ENCODE data around the gene SHTN1. TPM values are rescaled to one million over a fixed set of nuclear protein-coding genes. Genes with fewer than 3 reads are reported as not detected.

The SHTN1 gene
- total and polyA plus RNA-seq, 2 experiments from 2014 or later: 6.7 to 8.0 TPM

DNA sequence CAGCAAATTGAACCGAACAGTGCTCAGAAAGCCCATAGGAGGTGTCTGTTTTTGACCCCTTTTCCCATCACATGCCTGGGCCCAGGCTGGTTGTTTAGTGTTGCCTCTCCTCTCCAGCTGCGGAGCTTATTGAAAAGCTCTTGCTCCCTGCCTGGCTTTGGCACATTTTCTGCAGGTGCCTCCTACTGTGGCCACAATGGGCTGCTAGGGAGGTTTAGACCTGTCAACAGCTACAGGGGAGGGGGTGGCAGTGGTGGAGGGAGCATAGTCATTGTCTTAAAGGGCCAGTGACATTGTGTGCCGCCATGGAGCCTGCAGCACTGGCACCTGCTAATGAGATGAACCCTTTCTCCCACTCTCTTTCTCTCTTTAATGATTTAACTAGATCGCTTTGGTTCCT is 168.9 kb downstream of the SHTN1 start:
- peak overlapping the region; percentile 66 for H3K4me2 ChIP-seq
- Mint-ChIP-seq H3K4me1 (peaks cover 72% of the 10 kb centered on the region), H3K9me3 (no peaks in the 10 kb centered on the region), H3K27me3 (ENCODE audit: insufficient read depth, low read depth, poor library complexity) (peaks cover 8% of the 10 kb centered on the region), H3K36me3 (ENCODE audit: low read depth) (no peaks in the 10 kb centered on the region), H3K27ac (peak overlapping the region; percentile 79), H3K4me3 (peak overlapping the region; percentile 38)
- H3K36me3 ChIP-seq (ENCODE audit: insufficient read depth): no peaks in the 10 kb centered on the region
- DNase-seq (ENCODE audit: low spot score): peak; percentile 86
- H3F3A ChIP-seq (replicated peaks; ENCODE audit: low read depth): no peaks in the 10 kb centered on the region; the same call in 1 of the 2 replicates
- peak overlapping the region; percentile 21; the same call in 1 of the 2 replicates for H3K4me3 ChIP-seq
- H3K27me3 ChIP-seq (ENCODE audit: insufficient read depth): no peaks in the 10 kb centered on the region
- H3K79me2 ChIP-seq (replicated peaks; ENCODE audit: insufficient read depth): no peaks in the 10 kb centered on the region
- ATAC-seq: peak; percentile 91
- H3K9me2 ChIP-seq (ENCODE audit: insufficient read depth): no peaks in the 10 kb centered on the region
- H4K20me1 ChIP-seq (replicated peaks; ENCODE audit: insufficient read depth): no peaks in the 10 kb centered on the region
- H3K27ac ChIP-seq (ENCODE audit: low read depth): peak overlapping the region; percentile 40; the same call in 1 of the 2 replicates
- peaks cover 63% of the 10 kb centered on the region for H3K4me1 ChIP-seq (ENCODE audit: insufficient read depth)
- no peak overlapping the region for H2AFZ ChIP-seq
- TF ChIP-seq NANOG (IDR thresholded peaks at IDR 0.05; ENCODE audit: borderline replicate concordance) (no peak; the same call in 1 of the 2 replicates), CREB1 (CRISPR knock-in tag; IDR thresholded peaks at IDR 0.05; ENCODE audit: low read depth) (0 out of 2 replicates have a peak, but pooled peaks have one; percentile 29)
- TF ChIP-seq, protein P1, sequence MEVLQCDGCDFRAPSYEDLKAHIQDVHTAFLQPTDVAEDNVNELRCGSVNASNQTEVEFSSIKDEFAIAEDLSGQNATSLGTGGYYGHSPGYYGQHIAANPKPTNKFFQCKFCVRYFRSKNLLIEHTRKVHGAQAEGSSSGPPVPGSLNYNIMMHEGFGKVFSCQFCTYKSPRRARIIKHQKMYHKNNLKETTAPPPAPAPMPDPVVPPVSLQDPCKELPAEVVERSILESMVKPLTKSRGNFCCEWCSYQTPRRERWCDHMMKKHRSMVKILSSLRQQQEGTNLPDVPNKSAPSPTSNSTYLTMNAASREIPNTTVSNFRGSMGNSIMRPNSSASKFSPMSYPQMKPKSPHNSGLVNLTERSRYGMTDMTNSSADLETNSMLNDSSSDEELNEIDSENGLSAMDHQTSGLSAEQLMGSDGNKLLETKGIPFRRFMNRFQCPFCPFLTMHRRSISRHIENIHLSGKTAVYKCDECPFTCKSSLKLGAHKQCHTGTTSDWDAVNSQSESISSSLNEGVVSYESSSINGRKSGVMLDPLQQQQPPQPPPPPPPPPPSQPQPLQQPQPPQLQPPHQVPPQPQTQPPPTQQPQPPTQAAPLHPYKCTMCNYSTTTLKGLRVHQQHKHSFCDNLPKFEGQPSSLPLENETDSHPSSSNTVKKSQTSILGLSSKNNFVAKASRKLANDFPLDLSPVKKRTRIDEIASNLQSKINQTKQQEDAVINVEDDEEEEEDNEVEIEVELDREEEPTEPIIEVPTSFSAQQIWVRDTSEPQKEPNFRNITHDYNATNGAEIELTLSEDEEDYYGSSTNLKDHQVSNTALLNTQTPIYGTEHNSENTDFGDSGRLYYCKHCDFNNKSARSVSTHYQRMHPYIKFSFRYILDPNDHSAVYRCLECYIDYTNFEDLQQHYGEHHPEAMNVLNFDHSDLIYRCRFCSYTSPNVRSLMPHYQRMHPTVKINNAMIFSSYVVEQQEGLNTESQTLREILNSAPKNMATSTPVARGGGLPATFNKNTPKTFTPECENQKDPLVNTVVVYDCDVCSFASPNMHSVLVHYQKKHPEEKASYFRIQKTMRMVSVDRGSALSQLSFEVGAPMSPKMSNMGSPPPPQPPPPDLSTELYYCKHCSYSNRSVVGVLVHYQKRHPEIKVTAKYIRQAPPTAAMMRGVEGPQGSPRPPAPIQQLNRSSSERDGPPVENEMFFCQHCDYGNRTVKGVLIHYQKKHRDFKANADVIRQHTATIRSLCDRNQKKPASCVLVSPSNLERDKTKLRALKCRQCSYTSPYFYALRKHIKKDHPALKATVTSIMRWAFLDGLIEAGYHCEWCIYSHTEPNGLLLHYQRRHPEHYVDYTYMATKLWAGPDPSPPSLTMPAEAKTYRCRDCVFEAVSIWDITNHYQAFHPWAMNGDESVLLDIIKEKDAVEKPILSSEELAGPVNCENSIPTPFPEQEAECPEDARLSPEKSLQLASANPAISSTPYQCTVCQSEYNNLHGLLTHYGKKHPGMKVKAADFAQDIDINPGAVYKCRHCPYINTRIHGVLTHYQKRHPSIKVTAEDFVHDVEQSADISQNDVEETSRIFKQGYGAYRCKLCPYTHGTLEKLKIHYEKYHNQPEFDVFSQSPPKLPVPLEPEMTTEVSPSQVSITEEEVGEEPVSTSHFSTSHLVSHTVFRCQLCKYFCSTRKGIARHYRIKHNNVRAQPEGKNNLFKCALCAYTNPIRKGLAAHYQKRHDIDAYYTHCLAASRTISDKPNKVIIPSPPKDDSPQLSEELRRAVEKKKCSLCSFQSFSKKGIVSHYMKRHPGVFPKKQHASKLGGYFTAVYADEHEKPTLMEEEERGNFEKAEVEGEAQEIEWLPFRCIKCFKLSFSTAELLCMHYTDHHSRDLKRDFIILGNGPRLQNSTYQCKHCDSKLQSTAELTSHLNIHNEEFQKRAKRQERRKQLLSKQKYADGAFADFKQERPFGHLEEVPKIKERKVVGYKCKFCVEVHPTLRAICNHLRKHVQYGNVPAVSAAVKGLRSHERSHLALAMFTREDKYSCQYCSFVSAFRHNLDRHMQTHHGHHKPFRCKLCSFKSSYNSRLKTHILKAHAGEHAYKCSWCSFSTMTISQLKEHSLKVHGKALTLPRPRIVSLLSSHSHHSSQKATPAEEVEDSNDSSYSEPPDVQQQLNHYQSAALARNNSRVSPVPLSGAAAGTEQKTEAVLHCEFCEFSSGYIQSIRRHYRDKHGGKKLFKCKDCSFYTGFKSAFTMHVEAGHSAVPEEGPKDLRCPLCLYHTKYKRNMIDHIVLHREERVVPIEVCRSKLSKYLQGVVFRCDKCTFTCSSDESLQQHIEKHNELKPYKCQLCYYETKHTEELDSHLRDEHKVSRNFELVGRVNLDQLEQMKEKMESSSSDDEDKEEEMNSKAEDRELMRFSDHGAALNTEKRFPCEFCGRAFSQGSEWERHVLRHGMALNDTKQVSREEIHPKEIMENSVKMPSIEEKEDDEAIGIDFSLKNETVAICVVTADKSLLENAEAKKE (CRISPR knock-in tag; IDR thresholded peaks at IDR 0.05): peak; percentile 88; the same call in 1 of the 2 replicates

GRCh38 chr10:116835658-116836057 is 169.3 kb downstream of the SHTN1 start:
- Histone ChIP-seq H3K4me2 (peak overlapping the region; percentile 66), H4K20me1 (replicated peaks; ENCODE audit: insufficient read depth) (no peaks in the 10 kb centered on the region), H3K36me3 (ENCODE audit: insufficient read depth) (no peaks in the 10 kb centered on the region), H3K27ac (ENCODE audit: low read depth) (peak overlapping the region; percentile 40; the same call in 1 of the 2 replicates), H3K4me3 (peak overlapping the region; percentile 21; the same call in 1 of the 2 replicates), H3F3A (replicated peaks; ENCODE audit: low read depth) (no peaks in the 10 kb centered on the region; the same call in 1 of the 2 replicates), H3K9me2 (ENCODE audit: insufficient read depth) (no peaks in the 10 kb centered on the region), H3K27me3 (ENCODE audit: insufficient read depth) (no peaks in the 10 kb centered on the region), H3K4me1 (ENCODE audit: insufficient read depth) (peaks cover 61% of the 10 kb centered on the region), H2AFZ (no peak overlapping the region), H3K79me2 (replicated peaks; ENCODE audit: insufficient read depth) (no peaks in the 10 kb centered on the region)
- no peaks in the 10 kb centered on the region for H3K36me3 Mint-ChIP-seq (ENCODE audit: low read depth)
- no peaks in the 10 kb centered on the region for H3K9me3 Mint-ChIP-seq
- peaks cover 68% of the 10 kb centered on the region for H3K4me1 Mint-ChIP-seq
- peak overlapping the region; percentile 41 for H3K27ac Mint-ChIP-seq
- peaks cover 8% of the 10 kb centered on the region for H3K27me3 Mint-ChIP-seq (ENCODE audit: insufficient read depth, low read depth, poor library complexity)
- DNase-seq (ENCODE audit: low spot score): no peak
- H3K4me3 Mint-ChIP-seq: peak overlapping the region; percentile 38
- no peak for ATAC-seq
- TF ChIP-seq, protein P2, sequence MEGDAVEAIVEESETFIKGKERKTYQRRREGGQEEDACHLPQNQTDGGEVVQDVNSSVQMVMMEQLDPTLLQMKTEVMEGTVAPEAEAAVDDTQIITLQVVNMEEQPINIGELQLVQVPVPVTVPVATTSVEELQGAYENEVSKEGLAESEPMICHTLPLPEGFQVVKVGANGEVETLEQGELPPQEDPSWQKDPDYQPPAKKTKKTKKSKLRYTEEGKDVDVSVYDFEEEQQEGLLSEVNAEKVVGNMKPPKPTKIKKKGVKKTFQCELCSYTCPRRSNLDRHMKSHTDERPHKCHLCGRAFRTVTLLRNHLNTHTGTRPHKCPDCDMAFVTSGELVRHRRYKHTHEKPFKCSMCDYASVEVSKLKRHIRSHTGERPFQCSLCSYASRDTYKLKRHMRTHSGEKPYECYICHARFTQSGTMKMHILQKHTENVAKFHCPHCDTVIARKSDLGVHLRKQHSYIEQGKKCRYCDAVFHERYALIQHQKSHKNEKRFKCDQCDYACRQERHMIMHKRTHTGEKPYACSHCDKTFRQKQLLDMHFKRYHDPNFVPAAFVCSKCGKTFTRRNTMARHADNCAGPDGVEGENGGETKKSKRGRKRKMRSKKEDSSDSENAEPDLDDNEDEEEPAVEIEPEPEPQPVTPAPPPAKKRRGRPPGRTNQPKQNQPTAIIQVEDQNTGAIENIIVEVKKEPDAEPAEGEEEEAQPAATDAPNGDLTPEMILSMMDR (conservative IDR thresholded peaks at IDR 0.05; ENCODE audit: low read depth in 2 of 2): no peak
- no peak for TF ChIP-seq NANOG (IDR thresholded peaks at IDR 0.05; ENCODE audit: borderline replicate concordance)
- TF ChIP-seq, protein P3, sequence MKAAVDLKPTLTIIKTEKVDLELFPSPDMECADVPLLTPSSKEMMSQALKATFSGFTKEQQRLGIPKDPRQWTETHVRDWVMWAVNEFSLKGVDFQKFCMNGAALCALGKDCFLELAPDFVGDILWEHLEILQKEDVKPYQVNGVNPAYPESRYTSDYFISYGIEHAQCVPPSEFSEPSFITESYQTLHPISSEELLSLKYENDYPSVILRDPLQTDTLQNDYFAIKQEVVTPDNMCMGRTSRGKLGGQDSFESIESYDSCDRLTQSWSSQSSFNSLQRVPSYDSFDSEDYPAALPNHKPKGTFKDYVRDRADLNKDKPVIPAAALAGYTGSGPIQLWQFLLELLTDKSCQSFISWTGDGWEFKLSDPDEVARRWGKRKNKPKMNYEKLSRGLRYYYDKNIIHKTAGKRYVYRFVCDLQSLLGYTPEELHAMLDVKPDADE (IDR thresholded peaks at IDR 0.05): no peak
- no peak for TF ChIP-seq ZNF331 (CRISPR knock-in tag; IDR thresholded peaks at IDR 0.05; ENCODE audit: low read depth)
- TF ChIP-seq EZH2phosphoT487 (IDR thresholded peaks at IDR 0.05; ENCODE audit: unreplicated experiment): no peak
- no peak for TF ChIP-seq EZH2 (IDR thresholded peaks at IDR 0.05; ENCODE audit: low read depth, unreplicated experiment)
